NCI-H82 treated with DMSO at 0.1 percent for 48 hours (cell line): ENCODE results near the gene HOXB4.

Experiments
- DNase-seq: peaks from one replicate; lab custom pipeline; 2025; ENCODE audit not compliant: unreplicated experiment; lab: John Stamatoyannopoulos, UW

The HOXB4 gene

GRCh38 chr17:48575066-48575582 is 3.0 kb downstream of the HOXB4 start:
- no peak for DNase-seq

GRCh38 chr17:48574505-48575065 is 3.6 kb downstream of the HOXB4 start:
- no peak for DNase-seq

- DNase-seq = no peak
Observed at GRCh38 chr17:48571826-48572417, 6.2 kb downstream of the HOXB4 start.

GRCh38 chr17:48571024-48571818 is 6.9 kb downstream of the HOXB4 start:
- no peak for DNase-seq

GRCh38 chr17:48570325-48571023 is 7.7 kb downstream of the HOXB4 start:
- DNase-seq = no peak

GRCh38 chr17:48569674-48570324 is 8.4 kb downstream of the HOXB4 start:
- DNase-seq = no peak

- DNase-seq = no peak
Observed at GRCh38 chr17:48569240-48569582, 8.9 kb downstream of the HOXB4 start.

GRCh38 chr17:48568499-48569239 is 9.5 kb downstream of the HOXB4 start:
- DNase-seq = no peak

- DNase-seq = no peak
Observed at GRCh38 chr17:48567646-48568354, 10.3 kb downstream of the HOXB4 start.

- no peak for DNase-seq
Observed at GRCh38 chr17:48567209-48567608, 10.9 kb downstream of the HOXB4 start.

GRCh38 chr17:48566717-48567116 is 11.4 kb downstream of the HOXB4 start:
- DNase-seq = no peak

- no peak for DNase-seq
Observed at GRCh38 chr17:48565925-48566710, 12.0 kb downstream of the HOXB4 start.

GRCh38 chr17:48565022-48565554 is 13.1 kb downstream of the HOXB4 start:
- DNase-seq = no peak

- DNase-seq = no peak
Observed at GRCh38 chr17:48564188-48565021, 13.7 kb downstream of the HOXB4 start.

- DNase-seq = no peak
Observed at GRCh38 chr17:48563867-48564187, 14.3 kb downstream of the HOXB4 start.

GRCh38 chr17:48563385-48563838 is 14.7 kb downstream of the HOXB4 start:
- DNase-seq = no peak

- DNase-seq = no peak
Observed at GRCh38 chr17:48562934-48563333, 15.2 kb downstream of the HOXB4 start.
